Adrenal gland (tissue), 19 donors: ENCODE data around the gene PPP6R2. TPM values are rescaled to one million over a fixed set of nuclear protein-coding genes. Genes with fewer than 3 reads are reported as not detected.
A peak's percentile ranks its signal among the peaks of the same experiment; 100 is the strongest.

ENCODE experiments used
- DNase-seq, 7 donors: peaks; one replicate each; pipeline ENCODE4 v3.0.0-alpha.2; 2019 to 2020
- H3K27ac ChIP-seq, 5 donors: fragments of 200-600 bp; sonication (generic) in 4 of 5; 1 replicate in 3 of 5; 2 replicates in 2 of 5; pipeline versions ENCODE4 v1.5.1 to v1.8.0; 2016 to 2020; ENCODE audit warnings: mild to moderate bottlenecking in 1 of 5
- H3K27me3 ChIP-seq: fragments of 200-600 bp; 2 replicates; pipeline ENCODE4 v1.8.0; 2021
- H3K36me3 ChIP-seq, 2 donors: fragments of 200-600 bp; replicated peaks in 1 of 2; 1 replicate in 1 of 2; 2 replicates in 1 of 2; pipeline versions ENCODE4 v1.5.1 to v1.8.0; 2018 to 2022
- H3K4me1 ChIP-seq, 2 donors: fragments of 200-600 bp; replicated peaks in 1 of 2; 1 replicate in 1 of 2; 2 replicates in 1 of 2; pipeline versions ENCODE4 v1.5.1 to v1.8.0; 2018 to 2021
- H3K4me3 ChIP-seq, 4 donors: fragments of 200-600 bp; sonication (generic) in 3 of 4; one replicate each; pipeline ENCODE4 v1.5.1; 2016 to 2018
- H3K9me3 ChIP-seq, 3 donors: fragments of 200-600 bp; sonication (generic) in 1 of 3; replicated peaks in 1 of 3; 1 replicate in 2 of 3; 2 replicates in 1 of 3; pipeline versions ENCODE4 v1.5.1 to v1.8.0; 2016 to 2021
- POLR2A ChIP-seq, 2 donors: fragments of 450-650 bp; IDR thresholded peaks; one replicate each; pipeline ENCODE4 v1.6.1; 2017; ENCODE audit warnings: antibody characterized with exemption in 2 of 2, mild to moderate bottlenecking in 2 of 2, moderate library complexity in 1 of 2
- WGBS, 4 donors: extraction: QIAGEN DNeasy Blood & Tissue Kit in 2 of 4; methylation state at CpG; one replicate each; pipeline versions ENCODE4 v1.1.5 to v1.1.7; 2013 to 2017; 5-methylcytosine and 5-hydroxymethylcytosine counted together
- intact Hi-C, 2 donors: fragments of 100-400 bp; cut with DNase I; formaldehyde crosslinking; loops; one replicate each; pipeline versions ENCODE4 v1.14.1 to v1.15.0; 2022 to 2023
- long read RNA-seq, 10 donors: library from polyadenylated mRNA in 3 of 10; unstranded in 2 of 10; stranded (forward) in 1 of 10; transcript quantifications; one replicate each; pipeline ENCODE4 v2.0.0 and lab custom pipeline, GENCODE V29; 2021 to 2026
- polyA plus RNA-seq, 3 donors: library from polyadenylated mRNA; stranded (reverse); fragments of 200-250 nt in 2 of 3; fragments of 350-450 nt in 1 of 3; fragmentation: Illumina TruSeq in 1 of 3; extraction: RNeasy Lipid Tissue Mini Kit (QIAGEN cat#74804) in 1 of 3; gene quantifications; one replicate each; pipeline ENCODE4 v1.2.3, GENCODE V29; 2013 to 2014
- total RNA-seq, 9 donors: library from RNA; depleted of rRNA in 4 of 9; stranded (reverse); fragments of >200 nt in 4 of 9; fragments of 120-200 nt in 1 of 9; fragmentation: NEBNext Ultra II Directional in 1 of 9; extraction: Animal tissue kit (Norgen Biotek cat#: 25700) in 1 of 9; gene quantifications; one replicate each; pipeline versions ENCODE4 v1.1.0 to v1.2.4, GENCODE V29; 2013 to 2023
- TF ChIP-seq, protein P1 (sequence below), 6 experiments: fragments of 450-650 bp in 4 of 6; fragments of 200-600 bp in 2 of 6; sonication (generic) in 1 of 6; IDR thresholded peaks; 1 replicate in 5 of 6; 2 replicates in 1 of 6; pipeline versions ENCODE4 v1.5.1 to v1.8.0; 2016 to 2021; ENCODE audit warnings: antibody characterized with exemption in 6 of 6, mild to moderate bottlenecking in 2 of 6, moderate library complexity in 1 of 6
- donor health status: healthy with polysubstance abuse.
- donor health status: Bipolar disorder and iron deficiency.
- donor health status: DM: yes; HTN: yes; CAD: no.
- donor health status: DM: no; HTN: no; CAD: no.
- donor health status: DM: no; HTN: no; CAD: no.
- donor health status: DM: yes; HTN: yes; CAD: no.

PPP6R2 gene
- total RNA-seq (100 to 1,000 TPM in 1 of 9 donors, 10 to 100 TPM in 8; 35.5 to 104 (median 65.3) TPM), polyA plus RNA-seq (100 to 1,000 TPM in 1 of 3 donors, 10 to 100 TPM in 2; 19.6 to 129 (median 84.7) TPM)
- long read RNA-seq, donor 1, full-length matches to known transcripts: 1 of 13 reads
- long read RNA-seq, donor 1, partial matches to known transcripts: 12 of 13 reads
- long read RNA-seq, donor 1, other reads (novel, unspliced or antisense): 0 of 13 reads
- long read RNA-seq, donor 2, full-length matches to known transcripts: 5 of 10 reads
- long read RNA-seq, donor 2, partial matches to known transcripts: 5 of 10 reads
- long read RNA-seq, donor 2, other reads (novel, unspliced or antisense): 0 of 10 reads
- long read RNA-seq, donor 3, full-length matches to known transcripts: 4 of 4 reads
- long read RNA-seq, donor 3, partial matches to known transcripts: 0 of 4 reads
- long read RNA-seq, donor 3, other reads (novel, unspliced or antisense): 0 of 4 reads
- long read RNA-seq, donor 4, full-length matches to known transcripts: 3 of 12 reads
- long read RNA-seq, donor 4, partial matches to known transcripts: 4 of 12 reads
- long read RNA-seq, donor 4, other reads (novel, unspliced or antisense): 5 of 12 reads
- long read RNA-seq, donor 5, full-length matches to known transcripts: 103 of 188 reads
- long read RNA-seq, donor 5, partial matches to known transcripts: 11 of 188 reads
- long read RNA-seq, donor 5, other reads (novel, unspliced or antisense): 74 of 188 reads
- long read RNA-seq, donor 6, full-length matches to known transcripts: 5 of 17 reads
- long read RNA-seq, donor 6, partial matches to known transcripts: 4 of 17 reads
- long read RNA-seq, donor 6, other reads (novel, unspliced or antisense): 8 of 17 reads
- long read RNA-seq, donor 7, partial matches to known transcripts: 28 of 30 reads
- long read RNA-seq, donor 7, other reads (novel, unspliced or antisense): 0 of 30 reads
- long read RNA-seq, donor 8, full-length matches to known transcripts: 3 of 21 reads
- long read RNA-seq, donor 8, partial matches to known transcripts: 18 of 21 reads
- long read RNA-seq, donor 8, other reads (novel, unspliced or antisense): 0 of 21 reads
- long read RNA-seq, donor 9, full-length matches to known transcripts: 1 of 1 reads
- long read RNA-seq, donor 9, partial matches to known transcripts: 0 of 1 reads
- long read RNA-seq, donor 9, other reads (novel, unspliced or antisense): 0 of 1 reads
- long read RNA-seq, donor 10, partial matches to known transcripts: 47 of 50 reads
- long read RNA-seq, donor 10, other reads (novel, unspliced or antisense): 0 of 50 reads

DNA sequence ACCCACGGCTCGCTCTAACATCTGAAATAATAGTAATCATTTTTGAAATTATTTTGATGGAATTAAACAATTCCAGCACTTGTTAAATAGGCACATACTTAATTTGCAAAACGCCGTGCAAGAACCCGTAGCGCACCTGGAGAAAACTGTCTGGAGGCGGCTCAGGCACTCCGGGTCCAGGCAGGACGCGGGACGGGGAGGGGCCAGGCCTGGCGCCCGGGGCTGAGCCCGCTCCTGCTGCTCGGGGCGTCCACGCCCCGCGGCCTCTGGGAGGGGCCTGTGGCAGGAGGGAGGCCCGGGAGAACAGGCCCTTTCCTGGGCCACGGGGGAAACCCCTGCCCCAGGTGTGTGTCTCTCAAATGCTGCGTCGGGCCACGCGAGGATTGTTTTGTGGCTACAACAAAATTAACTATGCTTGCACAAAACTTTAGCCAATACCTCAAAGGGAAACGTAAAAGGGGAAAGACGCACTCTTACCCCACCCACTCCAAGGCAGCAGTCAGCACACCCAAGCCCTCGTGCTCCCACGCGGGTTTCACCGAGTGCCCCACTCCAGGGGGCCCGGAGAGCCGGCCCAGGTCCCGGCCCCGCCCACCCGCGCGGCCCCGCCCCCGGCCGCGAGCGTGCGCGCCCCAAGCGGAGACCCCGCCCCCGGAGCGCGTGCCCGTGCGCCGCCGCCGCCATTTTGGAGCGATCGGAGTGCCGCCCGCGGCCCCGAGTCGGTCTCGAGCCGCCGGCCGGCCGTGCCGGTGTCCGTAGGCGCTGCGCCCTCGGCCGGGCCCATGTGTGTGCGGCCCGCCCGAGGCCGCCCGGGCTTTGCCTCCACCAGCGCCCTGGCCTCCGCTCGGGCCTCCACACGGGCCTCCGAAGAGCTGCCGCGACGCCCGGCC, at the start of gene PPP6R2:
TSS of gene PPP6R2 (plus strand) at position 677 of the 890 bp plus-strand sequence. CDS start 50,582 bp downstream, outside the sequence.
- Histone ChIP-seq H3K27me3 (no peaks in the 10 kb centered on the region), H3K27ac (peak within 1 kb of the TSS in 4 of 5 donors; percentile 63 to 89 (median 74)), H3K4me1 (peaks cover 9 to 13% of the 10 kb centered on the region in 2 donors), H3K9me3 (no peaks in the 10 kb centered on the region), H3K36me3 (no peaks in the 10 kb centered on the region), H3K4me3 (peak within 1 kb of the TSS; percentile 62 to 99 (median 76))
- WGBS, 4 donors: 0 to 1% (median 0%) methylated on average over 14 to 87 of the region's 87 CpGs
- intact Hi-C loops: loop anchor here (2.0 to 5.0 kb wide), 2 partner anchors 68 to 91 kb away; partner anchors contain the start of gene HDAC10 (in 1 of the 2)
- peak; percentile 72 to 85 (median 81) for DNase-seq
- TF ChIP-seq, protein P1, sequence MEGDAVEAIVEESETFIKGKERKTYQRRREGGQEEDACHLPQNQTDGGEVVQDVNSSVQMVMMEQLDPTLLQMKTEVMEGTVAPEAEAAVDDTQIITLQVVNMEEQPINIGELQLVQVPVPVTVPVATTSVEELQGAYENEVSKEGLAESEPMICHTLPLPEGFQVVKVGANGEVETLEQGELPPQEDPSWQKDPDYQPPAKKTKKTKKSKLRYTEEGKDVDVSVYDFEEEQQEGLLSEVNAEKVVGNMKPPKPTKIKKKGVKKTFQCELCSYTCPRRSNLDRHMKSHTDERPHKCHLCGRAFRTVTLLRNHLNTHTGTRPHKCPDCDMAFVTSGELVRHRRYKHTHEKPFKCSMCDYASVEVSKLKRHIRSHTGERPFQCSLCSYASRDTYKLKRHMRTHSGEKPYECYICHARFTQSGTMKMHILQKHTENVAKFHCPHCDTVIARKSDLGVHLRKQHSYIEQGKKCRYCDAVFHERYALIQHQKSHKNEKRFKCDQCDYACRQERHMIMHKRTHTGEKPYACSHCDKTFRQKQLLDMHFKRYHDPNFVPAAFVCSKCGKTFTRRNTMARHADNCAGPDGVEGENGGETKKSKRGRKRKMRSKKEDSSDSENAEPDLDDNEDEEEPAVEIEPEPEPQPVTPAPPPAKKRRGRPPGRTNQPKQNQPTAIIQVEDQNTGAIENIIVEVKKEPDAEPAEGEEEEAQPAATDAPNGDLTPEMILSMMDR (IDR thresholded peaks at IDR 0.05): peak in 3 of 6 experiments; percentile 13 to 45 (median 39)
- TF ChIP-seq POLR2A (IDR thresholded peaks at IDR 0.05): peak; percentile 16 to 31

DNA sequence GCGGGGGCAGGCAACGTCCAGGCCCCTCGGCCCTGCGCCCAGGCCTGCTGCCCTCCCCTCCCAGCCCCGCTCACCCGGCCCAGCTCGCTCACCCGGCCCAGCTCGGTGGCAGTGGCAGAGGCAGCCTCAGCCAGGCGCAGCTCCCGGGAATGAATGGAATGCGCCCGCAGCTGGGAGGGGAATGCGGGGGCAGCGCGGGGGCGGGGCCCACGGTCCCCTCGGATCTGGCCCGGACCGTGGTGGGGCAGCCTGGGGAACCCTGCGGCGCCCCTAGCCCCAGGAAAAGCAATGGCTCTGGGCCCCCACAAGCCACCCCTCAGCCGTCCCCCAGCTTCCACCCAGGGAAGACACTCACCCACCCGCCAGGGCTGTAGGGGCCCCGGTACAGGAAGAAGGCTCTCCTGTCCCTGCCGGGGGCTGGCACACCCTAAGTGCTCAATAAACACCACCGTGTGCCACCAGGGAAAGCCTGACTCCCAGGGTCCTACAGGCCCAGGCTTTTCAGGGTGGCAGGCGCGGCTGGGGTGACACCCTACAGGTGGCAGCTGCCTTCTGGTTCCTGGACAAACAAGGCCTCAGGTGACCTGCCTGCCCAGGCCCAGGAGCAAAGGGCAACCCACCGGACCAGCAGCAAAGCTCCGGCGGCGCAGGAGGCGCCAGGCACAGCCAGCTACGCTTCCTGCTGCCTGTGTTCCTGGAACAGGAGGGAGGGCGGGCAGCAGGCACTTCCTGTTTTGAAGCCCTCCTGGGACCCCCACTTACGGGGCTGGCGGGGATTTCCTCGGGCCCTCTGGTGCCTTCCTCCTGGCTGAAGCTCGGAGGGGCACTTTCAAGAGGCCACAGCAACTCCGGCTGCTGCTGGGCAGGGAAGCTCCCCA, 49.4 kb upstream of the PPP6R2 start:
- 20 to 29% (median 26%) methylated on average over 1 to 42 of the region's 42 CpGs for WGBS, 4 donors
- DNase-seq: peak in 4 of 7 donors; percentile 65 to 82 (median 76)
- intact Hi-C loops: no loop called here
- TF ChIP-seq, protein P1 (IDR thresholded peaks at IDR 0.05): no peak
- TF ChIP-seq POLR2A (IDR thresholded peaks at IDR 0.05): no peak
- Histone ChIP-seq H3K4me1 (peaks cover 48 to 57% of the 10 kb centered on the region in 2 donors), H3K27me3 (no peaks in the 10 kb centered on the region), H3K27ac (peak overlapping the region in 4 of 5 donors; percentile 37 to 91 (median 59)), H3K36me3 (peaks cover 0 to 20% of the 10 kb centered on the region in 2 donors), H3K9me3 (no peaks in the 10 kb centered on the region), H3K4me3 (peak overlapping the region in 1 of 4 donors; percentile 19)

- H3K4me1 ChIP-seq: peaks cover 53 to 63% of the 10 kb centered on the region in 2 donors
- peaks cover 0 to 14% of the 10 kb centered on the region in 2 donors for H3K36me3 ChIP-seq
- no peaks in the 10 kb centered on the region for H3K27me3 ChIP-seq
- no peak overlapping the region for H3K4me3 ChIP-seq
- intact Hi-C loops: no loop called here
- DNase-seq: no peak
- 49 to 57% (median 53%) methylated on average over 4 to 5 of the region's 5 CpGs for WGBS, 4 donors
- no peaks in the 10 kb centered on the region for H3K9me3 ChIP-seq
- TF ChIP-seq POLR2A (IDR thresholded peaks at IDR 0.05): no peak
- TF ChIP-seq, protein P1 (IDR thresholded peaks at IDR 0.05): no peak
- peak overlapping the region in 4 of 5 donors; percentile 37 to 91 (median 59) for H3K27ac ChIP-seq
Measured at GRCh38 chr22:50294319-50294656, 48.8 kb upstream of the PPP6R2 start.
